Measurements from ENCODE around the gene GPR137.

Gene GPR137

GRCh38 chr11:64245797-64246620, 39.6 kb upstream of the GPR137 start (continued):
- TF ChIP-seq ZNF398 (tag by site-specific recombination; IDR thresholded peaks at IDR 0.05) (no peak; the same call in 1 of the 2 replicates), ZNF423 (tag by site-specific recombination; IDR thresholded peaks at IDR 0.05) (0 out of 2 replicates have a peak, but pooled peaks have one; percentile 8), ZNF391 (tag by site-specific recombination; IDR thresholded peaks at IDR 0.05; ENCODE audit: borderline replicate concordance, low read depth) (no peak; the same call in 1 of the 2 replicates), ZNF610 (tag by site-specific recombination; IDR thresholded peaks at IDR 0.05; ENCODE audit: borderline replicate concordance) (no peak), ZSCAN5A (tag by site-specific recombination; IDR thresholded peaks at IDR 0.05) (peak; percentile 98; the same call in 1 of the 2 replicates), ZNF747 (tag by site-specific recombination; IDR thresholded peaks at IDR 0.05) (no peak), SALL2 (tag by site-specific recombination; IDR thresholded peaks at IDR 0.05; ENCODE audit: borderline replicate concordance) (no peak), ZEB2 (tag by site-specific recombination; IDR thresholded peaks at IDR 0.05) (peak; percentile 69), ZBTB1 (tag by site-specific recombination; IDR thresholded peaks at IDR 0.05) (no peak), ZFP41 (tag by site-specific recombination; IDR thresholded peaks at IDR 0.05; ENCODE audit: borderline replicate concordance) (no peak), YY2 (tag by site-specific recombination; IDR thresholded peaks at IDR 0.05) (no peak), ZNF184 (tag by site-specific recombination; IDR thresholded peaks at IDR 0.05) (no peak), GLIS1 (tag by site-specific recombination; IDR thresholded peaks at IDR 0.05) (peak; percentile 90), MYNN (tag by site-specific recombination; IDR thresholded peaks at IDR 0.05; ENCODE audit: borderline replicate concordance) (no peak), ZNF24 (tag by site-specific recombination; IDR thresholded peaks at IDR 0.05) (no peak), YY1 (tag by site-specific recombination; IDR thresholded peaks at IDR 0.05) (no peak), ZNF677 (tag by site-specific recombination; IDR thresholded peaks at IDR 0.05) (no peak), ZNF16 (tag by site-specific recombination; IDR thresholded peaks at IDR 0.05; ENCODE audit: low read depth) (no peak), PBX3 (CRISPR knock-in tag; IDR thresholded peaks at IDR 0.05) (no peak), ZNF837 (tag by site-specific recombination; IDR thresholded peaks at IDR 0.05) (no peak), ZNF302 (tag by site-specific recombination; IDR thresholded peaks at IDR 0.05; ENCODE audit: low read depth) (no peak), HOXC10 (CRISPR knock-in tag; IDR thresholded peaks at IDR 0.05) (no peak), ZXDB (tag by site-specific recombination; IDR thresholded peaks at IDR 0.05) (no peak; the same call in 1 of the 2 replicates), ZNF664 (tag by site-specific recombination; IDR thresholded peaks at IDR 0.05) (no peak), ZNF510 (tag by site-specific recombination; IDR thresholded peaks at IDR 0.05; ENCODE audit: insufficient replicate concordance) (no peak), IKZF3 (tag by site-specific recombination; IDR thresholded peaks at IDR 0.05) (no peak), ZNF449 (tag by site-specific recombination; IDR thresholded peaks at IDR 0.05) (no peak), ZNF645 (tag by site-specific recombination; IDR thresholded peaks at IDR 0.05) (no peak), ZFHX2 (tag by site-specific recombination; conservative IDR thresholded peaks at IDR 0.05) (peak; percentile 51), ZNF2 (tag by site-specific recombination; IDR thresholded peaks at IDR 0.05) (no peak), ZNF626 (tag by site-specific recombination; IDR thresholded peaks at IDR 0.05) (no peak), ZBTB8A (tag by site-specific recombination; IDR thresholded peaks at IDR 0.05) (peak; percentile 45), ZNF292 (tag by site-specific recombination; IDR thresholded peaks at IDR 0.05; ENCODE audit: borderline replicate concordance, low read depth) (no peak)
